Measurements from ENCODE around the gene ARIH2. TPM values are rescaled to one million over a fixed set of nuclear protein-coding genes. Genes with fewer than 3 reads are reported as not detected.

ARIH2 gene
- total RNA-seq, 1 experiment from 2014 or later = 122 TPM

- Histone ChIP-seq H4K20me1 (ENCODE audit: control insufficient read depth, insufficient read depth, insufficient read length) (peaks cover 7% of the 10 kb centered on the region), H3K14ac (ENCODE audit: insufficient read depth, low read length) (peak within 1 kb of the TSS; percentile 72), H3K79me2 (ENCODE audit: insufficient read depth, low read length) (no peaks in the 10 kb centered on the region), H3T11ph (ENCODE audit: low read length) (no peak within 1 kb of the TSS), H2BK20ac (ENCODE audit: low read depth, low read length, poor library complexity, severe bottlenecking) (no peak within 1 kb of the TSS), H3K9me3 (ENCODE audit: control insufficient read depth, low read depth, low read length) (no peaks in the 10 kb centered on the region), H3K27me3 (ENCODE audit: insufficient read depth, low read length) (no peaks in the 10 kb centered on the region), H3K18ac (ENCODE audit: insufficient read length, low read depth, low read length) (no peak within 1 kb of the TSS), H3K4me2 (ENCODE audit: insufficient read depth, insufficient read length, low read length) (peak within 1 kb of the TSS; percentile 81), H4K91ac (ENCODE audit: insufficient read length, low read depth, low read length) (no peak within 1 kb of the TSS), H3K79me1 (ENCODE audit: insufficient read depth, low read depth, low read length, poor library complexity, severe bottlenecking) (no peaks in the 10 kb centered on the region), H2AK5ac (ENCODE audit: insufficient read length, low read length) (no peak within 1 kb of the TSS), H3K23me2 (ENCODE audit: insufficient read length, low read depth, low read length, poor library complexity, severe bottlenecking) (peaks cover 3% of the 10 kb centered on the region), H2BK120ac (ENCODE audit: low read depth, low read length, poor library complexity, severe bottlenecking) (no peak within 1 kb of the TSS), H2BK5ac (ENCODE audit: insufficient read length, low read length) (no peak within 1 kb of the TSS), H3K4me1 (ENCODE audit: insufficient read depth, low read length) (no peaks in the 10 kb centered on the region), H2BK12ac (ENCODE audit: insufficient read length, low read depth, low read length) (no peak within 1 kb of the TSS), H3K4ac (ENCODE audit: low read depth, low read length) (no peak within 1 kb of the TSS), H2AFZ (ENCODE audit: low read length) (no peak within 1 kb of the TSS), H4K8ac (replicated peaks; ENCODE audit: insufficient read length, low read depth, low read length) (no peak within 1 kb of the TSS), H4K5ac (ENCODE audit: insufficient read length, low read depth, low read length) (no peak within 1 kb of the TSS), H3K56ac (ENCODE audit: insufficient read length, low read depth, low read length) (no peak within 1 kb of the TSS), H3K9ac (ENCODE audit: extremely low read depth, insufficient read length, low read length) (peak within 1 kb of the TSS; percentile 76), H2BK15ac (ENCODE audit: low read depth, low read length) (no peak within 1 kb of the TSS), H3K23ac (ENCODE audit: insufficient read length, low read depth, low read length) (no peak within 1 kb of the TSS), H3K27ac (ENCODE audit: insufficient read length, low read depth, low read length) (no peak within 1 kb of the TSS)
- no CpG with 5 or more reads among the region's 55 CpGs for WGBS (ENCODE audit: extremely low coverage, insufficient read length, low lambda C conversion rate)
- Mint-ChIP-seq H3K27ac (peak within 1 kb of the TSS; percentile 98 to 99 (median 98); a peak in 6 of 7 replicates), H3K4me3 (peak within 1 kb of the TSS; percentile 90 to 96), H3K9me3 (no peaks in the 10 kb centered on the region), H3K36me3 (ENCODE audit: insufficient read depth in 1 of 3, low read depth in 3 of 3) (peaks cover 62 to 93% (median 75%) of the 10 kb centered on the region in 3 experiments), H3K27me3 (ENCODE audit: low read depth) (no peaks in the 10 kb centered on the region; the same call in none of the 2 replicates), H3K4me1 (peaks cover 13 to 20% of the 10 kb centered on the region in 2 experiments)
- 0 out of 3 replicates have a peak, but pooled peaks have one; percentile 9 for TF ChIP-seq CTCF (conservative IDR thresholded peaks at IDR 0.05)
- DNase-seq = peak; percentile 92
Measured at GRCh38 chr3:49028673-49029562, 110.3 kb downstream of the ARIH2 start, which contains the start of gene IMPDH2. IMPDH2 (minus strand) TSS chr3:49029398; CDS start chr3:49029350, 48 bp downstream.
